Right atrium auricular region (tissue), 2 donors: Measurements from ENCODE around the gene CCDC187. TPM values are rescaled to one million over a fixed set of nuclear protein-coding genes. Genes with fewer than 3 reads are reported as not detected.

Source experiments
- DNase-seq: peaks from one replicate; pipeline ENCODE4 v3.0.0-alpha.2; 2019; ENCODE audit warnings: low spot score
- H3K27ac ChIP-seq, 2 donors: fragments of 200-600 bp; sonication (generic); 1 replicate in 1 of 2; 2 replicates in 1 of 2; pipeline ENCODE4 v1.5.1; 2016 to 2019
- H3K27me3 ChIP-seq, 2 donors: fragments of 200-600 bp; sonication (generic); one replicate each; pipeline versions ENCODE4 v1.5.1 to v1.6.0; 2017 to 2019
- H3K36me3 ChIP-seq: fragments of 200-600 bp; sonication (generic); one replicate; pipeline ENCODE4 v1.5.1; 2016
- H3K4me1 ChIP-seq, 2 donors: fragments of 200-600 bp; sonication (generic); one replicate each; pipeline versions ENCODE4 v1.5.1 to v1.6.0; 2017 to 2019
- H3K4me3 ChIP-seq, 2 donors: fragments of 200-600 bp; sonication (generic); 1 replicate in 1 of 2; 2 replicates in 1 of 2; pipeline ENCODE4 v1.5.1; 2017 to 2019; ENCODE audit warnings: mild to moderate bottlenecking in 1 of 2, moderate library complexity in 1 of 2
- H3K9me3 ChIP-seq, 2 donors: fragments of 200-600 bp; sonication (generic); one replicate each; pipeline ENCODE4 v1.5.1; 2019
- total RNA-seq, 2 donors: library from RNA; depleted of rRNA; stranded (reverse); fragments of >200 nt; gene quantifications; one replicate each; pipeline ENCODE4 v1.1.0, GENCODE V29; 2016
- TF ChIP-seq, protein P1 (sequence below), 2 donors: fragments of 200-600 bp; sonication (generic); IDR thresholded peaks; one replicate each; pipeline ENCODE4 v1.5.1; 2019; ENCODE audit warnings: antibody characterized with exemption in 2 of 2

CCDC187 gene
- total RNA-seq, 2 donors from 2014 or later: not detected

DNA sequence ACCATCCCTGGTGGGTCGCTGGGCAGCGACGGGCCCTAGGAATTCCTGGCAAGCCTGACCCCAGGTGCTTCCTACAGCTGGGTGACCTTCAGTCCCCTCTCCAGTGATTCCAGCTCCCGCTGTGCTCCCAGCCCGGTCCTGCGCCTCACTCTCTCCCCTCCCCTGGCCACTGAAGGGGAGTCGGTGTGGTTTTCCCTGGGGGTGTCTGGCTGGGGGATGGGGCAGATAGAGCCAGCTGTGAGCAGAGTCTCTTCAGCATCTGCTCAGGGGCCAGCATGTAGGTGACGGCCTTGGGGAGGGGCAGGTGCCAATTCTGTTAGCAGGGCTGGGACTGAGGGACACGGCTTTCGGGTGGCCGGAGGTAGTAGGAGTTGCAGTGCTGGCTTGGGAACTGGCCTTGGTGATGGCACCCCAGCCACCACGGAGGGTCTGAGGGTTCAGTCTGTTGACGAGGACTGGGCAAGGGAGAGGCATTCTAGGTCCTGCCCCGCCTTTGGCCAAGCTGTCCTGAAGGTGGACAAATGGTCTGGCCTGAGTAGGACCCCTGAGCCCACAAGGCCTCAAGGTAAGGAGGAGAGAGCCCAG is 26.6 kb upstream of the CCDC187 start:
- peak overlapping the region; percentile 88 to 97 for H3K27ac ChIP-seq
- H3K9me3 ChIP-seq: no peaks in the 10 kb centered on the region
- no peak overlapping the region for H3K4me3 ChIP-seq
- TF ChIP-seq, protein P1, sequence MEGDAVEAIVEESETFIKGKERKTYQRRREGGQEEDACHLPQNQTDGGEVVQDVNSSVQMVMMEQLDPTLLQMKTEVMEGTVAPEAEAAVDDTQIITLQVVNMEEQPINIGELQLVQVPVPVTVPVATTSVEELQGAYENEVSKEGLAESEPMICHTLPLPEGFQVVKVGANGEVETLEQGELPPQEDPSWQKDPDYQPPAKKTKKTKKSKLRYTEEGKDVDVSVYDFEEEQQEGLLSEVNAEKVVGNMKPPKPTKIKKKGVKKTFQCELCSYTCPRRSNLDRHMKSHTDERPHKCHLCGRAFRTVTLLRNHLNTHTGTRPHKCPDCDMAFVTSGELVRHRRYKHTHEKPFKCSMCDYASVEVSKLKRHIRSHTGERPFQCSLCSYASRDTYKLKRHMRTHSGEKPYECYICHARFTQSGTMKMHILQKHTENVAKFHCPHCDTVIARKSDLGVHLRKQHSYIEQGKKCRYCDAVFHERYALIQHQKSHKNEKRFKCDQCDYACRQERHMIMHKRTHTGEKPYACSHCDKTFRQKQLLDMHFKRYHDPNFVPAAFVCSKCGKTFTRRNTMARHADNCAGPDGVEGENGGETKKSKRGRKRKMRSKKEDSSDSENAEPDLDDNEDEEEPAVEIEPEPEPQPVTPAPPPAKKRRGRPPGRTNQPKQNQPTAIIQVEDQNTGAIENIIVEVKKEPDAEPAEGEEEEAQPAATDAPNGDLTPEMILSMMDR (IDR thresholded peaks at IDR 0.05): no peak
- H3K27me3 ChIP-seq: no peaks in the 10 kb centered on the region
- H3K36me3 ChIP-seq: no peaks in the 10 kb centered on the region
- peaks cover 0 to 48% of the 10 kb centered on the region in 2 donors for H3K4me1 ChIP-seq
- no peak for DNase-seq

DNA sequence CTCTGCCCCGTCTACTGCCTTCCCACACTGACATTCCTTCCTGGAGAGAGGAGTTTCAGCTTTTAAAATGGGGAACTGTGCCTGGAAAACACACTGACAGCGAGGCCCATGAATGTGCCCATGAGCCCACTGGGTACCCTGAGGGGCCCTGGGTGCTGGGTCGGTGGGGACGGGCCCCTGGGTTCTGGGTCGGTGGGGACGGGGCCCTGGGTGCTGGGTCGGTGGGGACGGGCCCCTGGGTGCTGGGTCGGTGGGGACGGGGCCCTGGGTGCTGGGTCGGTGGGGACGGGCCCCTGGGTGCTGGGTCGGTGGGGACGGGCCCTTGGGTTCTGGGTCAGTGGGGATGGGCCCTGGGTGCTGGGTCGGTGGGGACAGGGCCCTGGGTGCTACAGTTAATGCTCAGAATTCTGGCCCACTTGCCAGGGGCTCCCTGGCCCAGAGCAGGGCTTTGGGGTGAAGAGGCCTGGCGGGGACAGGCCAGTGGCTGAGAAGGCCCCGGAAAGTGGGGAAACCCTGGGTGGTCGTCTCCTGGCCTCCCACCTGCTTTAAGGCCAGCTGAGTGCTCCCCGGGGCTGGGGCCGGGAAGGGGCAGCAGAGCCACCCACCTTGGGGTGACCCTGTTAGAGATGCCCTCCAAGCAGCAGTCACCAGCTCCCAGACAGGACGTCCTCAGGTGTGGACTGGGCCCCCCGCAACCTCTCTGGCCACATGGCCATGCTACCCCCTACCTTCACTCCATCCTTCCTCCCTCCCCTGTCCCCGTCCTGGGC is 25.9 kb upstream of the CCDC187 start:
- Histone ChIP-seq H3K27ac (peak overlapping the region; percentile 88 to 97), H3K9me3 (no peaks in the 10 kb centered on the region), H3K27me3 (no peaks in the 10 kb centered on the region), H3K36me3 (no peaks in the 10 kb centered on the region), H3K4me3 (no peak overlapping the region), H3K4me1 (peaks cover 0 to 54% of the 10 kb centered on the region in 2 donors)
- DNase-seq: no peak
- TF ChIP-seq, protein P1 (IDR thresholded peaks at IDR 0.05): no peak

DNA sequence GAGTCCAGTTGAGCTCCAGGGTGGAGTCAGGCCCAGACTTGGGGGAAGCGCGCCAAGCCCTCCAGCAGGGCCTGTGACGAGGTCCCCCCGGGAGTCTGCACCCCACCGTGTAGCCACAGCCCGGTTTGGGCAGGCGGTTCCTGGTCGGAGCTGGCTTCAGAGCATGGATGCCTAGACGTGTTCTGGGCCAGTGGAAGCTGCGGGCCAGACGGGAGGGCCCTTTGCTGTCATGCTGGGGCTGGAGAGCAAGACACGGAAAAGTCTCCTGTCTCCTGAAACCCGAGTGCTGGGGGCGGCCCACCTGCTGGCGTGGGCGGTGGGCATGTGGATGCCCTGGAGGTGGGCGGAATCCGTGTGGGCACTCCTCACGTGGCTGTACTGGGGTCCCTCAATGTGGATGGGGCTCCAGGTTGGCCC is 25.3 kb upstream of the CCDC187 start:
- TF ChIP-seq, protein P1 (IDR thresholded peaks at IDR 0.05): no peak
- Histone ChIP-seq H3K4me3 (peak overlapping the region in 1 of 2 donors; percentile 83), H3K27ac (peak overlapping the region; percentile 88 to 97), H3K27me3 (no peaks in the 10 kb centered on the region), H3K9me3 (no peaks in the 10 kb centered on the region), H3K4me1 (peaks cover 0 to 58% of the 10 kb centered on the region in 2 donors), H3K36me3 (no peaks in the 10 kb centered on the region)
- DNase-seq: no peak

DNA sequence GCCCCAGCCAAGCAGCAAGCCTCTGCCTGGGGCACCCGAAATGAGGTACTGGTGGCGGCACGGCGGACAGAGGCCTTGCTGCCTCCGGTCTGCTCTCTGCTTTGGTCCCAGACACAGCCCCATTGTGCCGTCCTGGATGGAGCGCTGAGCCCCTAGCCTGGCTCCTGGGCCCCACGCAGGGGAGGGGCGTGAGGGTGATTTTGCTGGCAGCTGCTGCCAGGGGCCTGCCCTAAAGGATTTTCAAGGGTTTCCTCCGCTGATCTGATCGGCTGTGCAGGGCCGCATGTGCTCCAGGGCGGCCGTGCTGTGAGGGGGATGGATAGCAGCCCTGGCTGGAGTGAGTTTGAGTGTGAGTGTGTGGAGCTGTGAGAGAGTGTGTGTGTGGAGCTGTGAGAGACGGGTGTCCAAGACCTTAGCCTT is 24.7 kb upstream of the CCDC187 start:
- TF ChIP-seq, protein P1 (IDR thresholded peaks at IDR 0.05): no peak

DNA sequence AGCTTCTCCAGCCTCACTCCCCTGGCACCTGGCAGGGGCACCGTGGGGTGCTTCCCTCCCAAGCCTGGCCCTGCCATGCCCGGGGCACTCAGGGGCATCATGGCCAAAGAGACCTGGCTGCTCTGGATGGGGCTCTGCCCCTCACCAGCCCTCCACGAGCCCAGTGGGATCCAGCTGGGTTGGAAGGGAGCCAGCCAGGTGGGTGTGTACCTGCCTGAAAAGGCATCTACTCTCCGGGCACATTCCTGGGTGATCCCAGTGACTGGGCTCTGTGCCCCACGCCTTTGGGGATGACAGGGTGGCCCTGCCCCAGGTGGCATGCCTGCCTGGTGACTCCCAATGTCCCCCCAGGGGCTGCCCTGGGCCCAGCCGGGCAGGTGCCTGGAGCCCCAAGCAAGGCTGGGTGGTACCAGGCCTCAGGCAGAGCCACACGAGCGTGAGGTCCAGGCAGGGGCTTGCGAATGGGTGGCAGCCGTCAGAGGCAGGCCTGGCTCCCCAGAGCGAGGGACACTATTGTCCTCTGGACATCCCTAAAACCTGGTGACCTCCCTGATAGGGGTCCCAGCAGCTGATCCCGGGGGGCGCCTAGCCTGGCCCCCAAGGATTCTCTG is 24.2 kb upstream of the CCDC187 start:
- Histone ChIP-seq H3K27ac (peak overlapping the region; percentile 88 to 97), H3K4me3 (peak overlapping the region; percentile 71 to 83)

More for the DNA sequence above, 24.7 kb upstream of the CCDC187 start:
- H3K4me3 ChIP-seq: peak overlapping the region; percentile 71 to 83
- no peaks in the 10 kb centered on the region for H3K9me3 ChIP-seq
- peaks cover 0 to 61% of the 10 kb centered on the region in 2 donors for H3K4me1 ChIP-seq
- H3K36me3 ChIP-seq: no peaks in the 10 kb centered on the region
- peak overlapping the region; percentile 88 to 97 for H3K27ac ChIP-seq
- DNase-seq: no peak
- H3K27me3 ChIP-seq: no peaks in the 10 kb centered on the region

More for the DNA sequence above, 24.2 kb upstream of the CCDC187 start:
- TF ChIP-seq, protein P1 (IDR thresholded peaks at IDR 0.05): no peak
- Histone ChIP-seq H3K9me3 (no peaks in the 10 kb centered on the region), H3K36me3 (no peaks in the 10 kb centered on the region), H3K4me1 (peaks cover 0 to 61% of the 10 kb centered on the region in 2 donors), H3K27me3 (no peaks in the 10 kb centered on the region)
- no peak for DNase-seq
